ENCODE measurements around the gene NFYC. TPM values are rescaled to one million over a fixed set of nuclear protein-coding genes. Genes with fewer than 3 reads are reported as not detected.

The NFYC gene
- polyA plus RNA-seq, 1 of the 3 experiments (the other 2 are of a cell fraction) = 72.4 TPM

DNA sequence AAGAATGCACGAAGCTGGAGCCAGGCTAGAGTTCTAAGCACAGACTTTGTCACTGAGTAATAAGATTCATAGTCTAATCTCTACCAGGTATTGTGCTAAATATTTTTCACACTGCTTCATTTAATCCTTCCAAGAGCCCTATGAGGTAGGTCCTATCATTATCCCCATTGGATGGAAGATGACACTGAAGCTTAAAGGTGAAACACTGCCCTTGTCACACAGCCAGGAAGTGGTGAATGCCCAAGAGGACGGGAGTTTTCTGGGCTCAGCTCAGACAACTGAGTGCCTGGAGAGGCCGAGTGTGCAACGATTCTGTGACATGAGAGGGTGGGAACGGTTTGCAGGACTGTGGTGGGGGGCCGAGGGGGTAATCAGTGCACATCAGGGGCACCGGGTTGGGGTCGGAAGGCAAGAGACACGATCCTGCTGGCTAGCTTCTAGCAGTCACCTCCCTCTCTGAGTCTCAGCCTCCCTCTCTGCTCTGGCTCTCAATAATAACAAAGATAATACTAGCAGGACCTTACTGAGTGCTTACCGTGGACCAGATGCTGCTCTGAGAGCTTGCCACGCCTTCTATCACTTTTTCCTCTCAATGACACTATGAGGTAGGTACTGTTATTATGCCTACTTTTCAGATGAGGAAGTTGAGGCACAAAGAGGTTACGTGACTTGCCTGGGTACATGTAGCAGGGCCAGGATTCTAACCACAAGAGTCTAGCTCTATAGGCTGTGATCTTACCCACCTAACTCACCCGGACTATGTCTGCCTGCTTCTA lies 104.5 kb downstream of the NFYC start:
- no peak overlapping the region for H3K27ac ChIP-seq (ENCODE audit: low read depth in 2 of 2, low read length in 1 of 2)
- peaks cover 0 to 19% of the 10 kb centered on the region in 2 experiments; a peak in 1 of 4 replicates for H3K4me1 ChIP-seq (ENCODE audit: control insufficient read depth in 1 of 2, insufficient read depth in 2 of 2, low read depth in 1 of 2, low read length in 1 of 2)
- H3K4me3 ChIP-seq (ENCODE audit: low read depth in 2 of 2, low read length in 1 of 2) = no peak overlapping the region
- TF ChIP-seq CHD2 (IDR thresholded peaks at IDR 0.05; ENCODE audit: low read length, partially characterized antibody) (no peak), RXRA (IDR thresholded peaks at IDR 0.05; ENCODE audit: borderline replicate concordance, low read depth) (no peak), TAF1 (IDR thresholded peaks at IDR 0.05; ENCODE audit: borderline replicate concordance, low read depth, low read length) (no peak), ELF1 (IDR thresholded peaks at IDR 0.05) (no peak), GABPA (IDR thresholded peaks at IDR 0.05; ENCODE audit: low read depth) (no peak), YY1 (IDR thresholded peaks at IDR 0.05; ENCODE audit: low read depth) (no peak), SIN3A (IDR thresholded peaks at IDR 0.05; ENCODE audit: borderline replicate concordance, low read depth, low read length) (no peak), POLR2AphosphoS5 (IDR thresholded peaks at IDR 0.05; ENCODE audit: low read depth, low read length) (no peak), FOXJ3 (CRISPR knock-in tag; IDR thresholded peaks at IDR 0.05) (no peak), FOXM1 (IDR thresholded peaks at IDR 0.05; ENCODE audit: low read depth) (no peak)
- TF ChIP-seq, protein P1, sequence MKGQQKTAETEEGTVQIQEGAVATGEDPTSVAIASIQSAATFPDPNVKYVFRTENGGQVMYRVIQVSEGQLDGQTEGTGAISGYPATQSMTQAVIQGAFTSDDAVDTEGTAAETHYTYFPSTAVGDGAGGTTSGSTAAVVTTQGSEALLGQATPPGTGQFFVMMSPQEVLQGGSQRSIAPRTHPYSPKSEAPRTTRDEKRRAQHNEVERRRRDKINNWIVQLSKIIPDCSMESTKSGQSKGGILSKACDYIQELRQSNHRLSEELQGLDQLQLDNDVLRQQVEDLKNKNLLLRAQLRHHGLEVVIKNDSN (IDR thresholded peaks at IDR 0.05; ENCODE audit: borderline replicate concordance, low read depth) = no peak
- TF ChIP-seq, protein P2, sequence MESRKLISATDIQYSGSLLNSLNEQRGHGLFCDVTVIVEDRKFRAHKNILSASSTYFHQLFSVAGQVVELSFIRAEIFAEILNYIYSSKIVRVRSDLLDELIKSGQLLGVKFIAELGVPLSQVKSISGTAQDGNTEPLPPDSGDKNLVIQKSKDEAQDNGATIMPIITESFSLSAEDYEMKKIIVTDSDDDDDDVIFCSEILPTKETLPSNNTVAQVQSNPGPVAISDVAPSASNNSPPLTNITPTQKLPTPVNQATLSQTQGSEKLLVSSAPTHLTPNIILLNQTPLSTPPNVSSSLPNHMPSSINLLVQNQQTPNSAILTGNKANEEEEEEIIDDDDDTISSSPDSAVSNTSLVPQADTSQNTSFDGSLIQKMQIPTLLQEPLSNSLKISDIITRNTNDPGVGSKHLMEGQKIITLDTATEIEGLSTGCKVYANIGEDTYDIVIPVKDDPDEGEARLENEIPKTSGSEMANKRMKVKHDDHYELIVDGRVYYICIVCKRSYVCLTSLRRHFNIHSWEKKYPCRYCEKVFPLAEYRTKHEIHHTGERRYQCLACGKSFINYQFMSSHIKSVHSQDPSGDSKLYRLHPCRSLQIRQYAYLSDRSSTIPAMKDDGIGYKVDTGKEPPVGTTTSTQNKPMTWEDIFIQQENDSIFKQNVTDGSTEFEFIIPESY (IDR thresholded peaks at IDR 0.05; ENCODE audit: borderline replicate concordance, low read depth) = no peak
- TF ChIP-seq, protein P3, sequence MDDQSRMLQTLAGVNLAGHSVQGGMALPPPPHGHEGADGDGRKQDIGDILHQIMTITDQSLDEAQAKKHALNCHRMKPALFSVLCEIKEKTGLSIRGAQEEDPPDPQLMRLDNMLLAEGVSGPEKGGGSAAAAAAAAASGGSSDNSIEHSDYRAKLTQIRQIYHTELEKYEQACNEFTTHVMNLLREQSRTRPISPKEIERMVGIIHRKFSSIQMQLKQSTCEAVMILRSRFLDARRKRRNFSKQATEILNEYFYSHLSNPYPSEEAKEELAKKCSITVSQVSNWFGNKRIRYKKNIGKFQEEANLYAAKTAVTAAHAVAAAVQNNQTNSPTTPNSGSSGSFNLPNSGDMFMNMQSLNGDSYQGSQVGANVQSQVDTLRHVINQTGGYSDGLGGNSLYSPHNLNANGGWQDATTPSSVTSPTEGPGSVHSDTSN (IDR thresholded peaks at IDR 0.05) = no peak
- TF ChIP-seq, protein P4, sequence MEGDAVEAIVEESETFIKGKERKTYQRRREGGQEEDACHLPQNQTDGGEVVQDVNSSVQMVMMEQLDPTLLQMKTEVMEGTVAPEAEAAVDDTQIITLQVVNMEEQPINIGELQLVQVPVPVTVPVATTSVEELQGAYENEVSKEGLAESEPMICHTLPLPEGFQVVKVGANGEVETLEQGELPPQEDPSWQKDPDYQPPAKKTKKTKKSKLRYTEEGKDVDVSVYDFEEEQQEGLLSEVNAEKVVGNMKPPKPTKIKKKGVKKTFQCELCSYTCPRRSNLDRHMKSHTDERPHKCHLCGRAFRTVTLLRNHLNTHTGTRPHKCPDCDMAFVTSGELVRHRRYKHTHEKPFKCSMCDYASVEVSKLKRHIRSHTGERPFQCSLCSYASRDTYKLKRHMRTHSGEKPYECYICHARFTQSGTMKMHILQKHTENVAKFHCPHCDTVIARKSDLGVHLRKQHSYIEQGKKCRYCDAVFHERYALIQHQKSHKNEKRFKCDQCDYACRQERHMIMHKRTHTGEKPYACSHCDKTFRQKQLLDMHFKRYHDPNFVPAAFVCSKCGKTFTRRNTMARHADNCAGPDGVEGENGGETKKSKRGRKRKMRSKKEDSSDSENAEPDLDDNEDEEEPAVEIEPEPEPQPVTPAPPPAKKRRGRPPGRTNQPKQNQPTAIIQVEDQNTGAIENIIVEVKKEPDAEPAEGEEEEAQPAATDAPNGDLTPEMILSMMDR (IDR thresholded peaks at IDR 0.05) = no peak
- TF ChIP-seq, protein P5, sequence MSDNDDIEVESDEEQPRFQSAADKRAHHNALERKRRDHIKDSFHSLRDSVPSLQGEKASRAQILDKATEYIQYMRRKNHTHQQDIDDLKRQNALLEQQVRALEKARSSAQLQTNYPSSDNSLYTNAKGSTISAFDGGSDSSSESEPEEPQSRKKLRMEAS (IDR thresholded peaks at IDR 0.05; ENCODE audit: low read depth) = no peak
- TF ChIP-seq, protein P6, sequence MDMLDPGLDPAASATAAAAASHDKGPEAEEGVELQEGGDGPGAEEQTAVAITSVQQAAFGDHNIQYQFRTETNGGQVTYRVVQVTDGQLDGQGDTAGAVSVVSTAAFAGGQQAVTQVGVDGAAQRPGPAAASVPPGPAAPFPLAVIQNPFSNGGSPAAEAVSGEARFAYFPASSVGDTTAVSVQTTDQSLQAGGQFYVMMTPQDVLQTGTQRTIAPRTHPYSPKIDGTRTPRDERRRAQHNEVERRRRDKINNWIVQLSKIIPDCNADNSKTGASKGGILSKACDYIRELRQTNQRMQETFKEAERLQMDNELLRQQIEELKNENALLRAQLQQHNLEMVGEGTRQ (IDR thresholded peaks at IDR 0.05; ENCODE audit: borderline replicate concordance, low read depth, low read length) = no peak
- ChIA-PET POLR2A (interaction anchor here (0.7 kb wide), 1 partner anchor 158 kb away, joined by 5 read pairs; no protein-coding TSS in a partner anchor), CTCF (interaction anchor here (0.9 to 2.8 kb wide), 3 partner anchors 22 to 153 kb away, joined by 3 to 10 read pairs (median 4); no protein-coding TSS in a partner anchor)
- no peaks in the 10 kb centered on the region for H3F3A ChIP-seq (replicated peaks; ENCODE audit: insufficient read depth)
- H3K9ac ChIP-seq = no peak overlapping the region
- H4K20me1 ChIP-seq (ENCODE audit: insufficient read depth) = no peaks in the 10 kb centered on the region
- DNase-seq = no peak
- WGBS (ENCODE audit: low lambda C conversion rate) = 76% methylated on average over 13 of the region's 13 CpGs
- H3K79me2 ChIP-seq (ENCODE audit: insufficient read depth) = no peaks in the 10 kb centered on the region
- no peaks in the 10 kb centered on the region for H3K36me3 ChIP-seq (replicated peaks in 1 of 2; ENCODE audit: control insufficient read depth in 1 of 2, insufficient read depth in 2 of 2, low read length in 1 of 2)
- H3K4me2 ChIP-seq = no peak overlapping the region
- no peaks in the 10 kb centered on the region for H3K9me3 ChIP-seq
- H2AFZ ChIP-seq (ENCODE audit: low read depth) = no peak overlapping the region
- H3K9me2 ChIP-seq = no peaks in the 10 kb centered on the region
- H3K27me3 ChIP-seq (ENCODE audit: insufficient read depth) = no peaks in the 10 kb centered on the region

Data from SK-N-SH (cell line).